Spinal cord (tissue), 10 donors: ENCODE results near the gene HIVEP1. TPM values are rescaled to one million over a fixed set of nuclear protein-coding genes. Genes with fewer than 3 reads are reported as not detected.

Source experiments
- DNase-seq, 6 donors: peaks; one replicate each; pipeline versions ENCODE4 v3.0.0 to v3.0.0-alpha.2; 2013 to 2015; ENCODE audit warnings: low spot score in 6 of 6, low read depth in 4 of 6
- H3K27ac ChIP-seq: one replicate; pipeline ENCODE4 v1.5.1; 2013; ENCODE audit warnings: low read depth, low read length, control low read depth
- H3K27me3 ChIP-seq: one replicate; pipeline ENCODE4 v1.6.1; 2013; ENCODE audit warnings: low read length; ENCODE audit not compliant: control insufficient read depth, insufficient read depth
- H3K36me3 ChIP-seq: one replicate; pipeline ENCODE4 v1.6.1; 2013; ENCODE audit warnings: low read length; ENCODE audit not compliant: control insufficient read depth, insufficient read depth
- H3K4me1 ChIP-seq: one replicate; pipeline ENCODE4 v1.6.1; 2013; ENCODE audit warnings: low read length; ENCODE audit not compliant: control insufficient read depth, insufficient read depth
- H3K4me3 ChIP-seq: one replicate; pipeline ENCODE4 v1.5.1; 2013; ENCODE audit warnings: low read depth, low read length, control low read depth
- H3K9me3 ChIP-seq: one replicate; pipeline ENCODE4 v1.6.1; 2013; ENCODE audit warnings: low read length; ENCODE audit not compliant: control insufficient read depth, insufficient read depth
- WGBS: methylation state at CpG from one replicate; pipeline ENCODE4 v1.1.5; 2013; ENCODE audit warnings: missing lambda C conversion rate; ENCODE audit not compliant: insufficient coverage; 5-methylcytosine and 5-hydroxymethylcytosine counted together
- polyA plus RNA-seq, 2 donors: library from polyadenylated mRNA; unstranded; fragments of 120-200 nt; gene quantifications; one replicate each; pipeline ENCODE4 v1.2.1, GENCODE V29; 2013; ENCODE audit not compliant: insufficient read length in 2 of 2
- total RNA-seq, 2 donors: library from RNA; depleted of rRNA in 1 of 2; stranded (reverse); fragments of 120-200 nt in 1 of 2; fragments of >200 nt in 1 of 2; gene quantifications; one replicate each; pipeline versions ENCODE4 v1.2.3 to v1.2.4, GENCODE V29; 2013 to 2014
- donor health status: healthy.

Gene HIVEP1
- total and polyA plus RNA-seq, 4 donors: 20.4 to 29.6 (median 22.5) TPM

DNA sequence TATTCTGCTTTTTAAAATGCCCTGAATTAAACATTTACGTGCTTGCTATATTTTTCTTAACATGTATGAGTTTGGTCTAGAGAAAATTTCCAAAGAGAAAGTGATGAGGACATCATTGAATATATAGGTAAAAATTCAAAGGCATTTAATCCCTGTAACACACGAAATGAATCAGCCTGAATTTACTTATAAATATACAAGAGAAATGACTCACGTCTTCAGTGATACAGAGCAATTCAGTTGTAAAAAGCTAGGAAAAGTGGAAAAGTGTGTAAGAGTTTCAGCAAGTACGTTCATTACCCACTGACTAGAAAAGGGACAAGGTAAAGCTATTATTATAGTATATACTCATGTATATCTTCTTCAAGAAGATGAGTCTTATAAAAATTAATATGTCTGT is 124.8 kb downstream of the HIVEP1 start:
- no peaks in the 10 kb centered on the region for H3K27me3 ChIP-seq
- no CpG with 5 or more reads among the region's 4 CpGs for WGBS
- no peak for DNase-seq

GRCh38 chr6:12137480-12137879 is 125.4 kb downstream of the HIVEP1 start:
- Histone ChIP-seq H3K36me3 (peaks cover 16% of the 10 kb centered on the region), H3K27ac (no peak overlapping the region), H3K4me1 (no peaks in the 10 kb centered on the region), H3K27me3 (no peaks in the 10 kb centered on the region), H3K4me3 (no peak overlapping the region), H3K9me3 (no peaks in the 10 kb centered on the region)
- peak in 2 of 6 donors; percentile 30 to 48 for DNase-seq
- WGBS: no CpG with 5 or more reads among the region's 1 CpG

More for the DNA sequence above, 124.8 kb downstream of the HIVEP1 start:
- Histone ChIP-seq H3K36me3 (peaks cover 16% of the 10 kb centered on the region), H3K9me3 (no peaks in the 10 kb centered on the region), H3K4me3 (no peak overlapping the region), H3K4me1 (no peaks in the 10 kb centered on the region), H3K27ac (no peak overlapping the region)

- no peak overlapping the region for H3K27ac ChIP-seq
- H3K36me3 ChIP-seq: peaks cover 16% of the 10 kb centered on the region
- no peaks in the 10 kb centered on the region for H3K4me1 ChIP-seq
- no peaks in the 10 kb centered on the region for H3K9me3 ChIP-seq
- DNase-seq: no peak
- 89% methylated on average over 1 of the region's 1 CpG for WGBS
- H3K4me3 ChIP-seq: no peak overlapping the region
- H3K27me3 ChIP-seq: no peaks in the 10 kb centered on the region
Measured at GRCh38 chr6:12138381-12138780, 126.3 kb downstream of the HIVEP1 start.

DNA sequence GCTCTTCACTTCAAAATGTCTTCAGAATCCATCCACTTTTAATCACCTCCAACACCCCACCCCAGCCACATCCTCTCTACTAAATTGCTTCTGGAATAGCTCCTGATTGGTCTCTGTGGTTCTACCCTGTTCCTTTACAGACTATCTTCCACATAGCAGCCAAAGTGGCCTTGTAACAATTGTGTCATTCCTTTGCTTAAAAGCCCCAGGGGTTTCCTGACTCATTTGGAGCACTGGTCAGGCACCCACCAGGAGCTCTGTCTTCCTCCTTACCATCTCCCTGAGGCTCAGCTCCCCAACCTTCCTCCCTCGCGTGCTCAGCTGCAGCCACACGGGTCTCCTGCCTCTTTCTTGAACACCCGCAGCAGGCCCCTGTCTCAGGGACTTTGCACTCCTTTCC is 126.8 kb downstream of the HIVEP1 start:
- 100% methylated on average over 4 of the region's 4 CpGs for WGBS
- no peaks in the 10 kb centered on the region for H3K27me3 ChIP-seq

GRCh38 chr6:12147557-12148316 is 135.6 kb downstream of the HIVEP1 start:
- no peak for DNase-seq
- no peak overlapping the region for H3K27ac ChIP-seq
- no peak overlapping the region for H3K4me3 ChIP-seq
- H3K9me3 ChIP-seq: no peaks in the 10 kb centered on the region
- no peaks in the 10 kb centered on the region for H3K36me3 ChIP-seq
- H3K4me1 ChIP-seq: peaks cover 3% of the 10 kb centered on the region
- 79% methylated on average over 3 of the region's 6 CpGs for WGBS
- H3K27me3 ChIP-seq: no peaks in the 10 kb centered on the region

More for the DNA sequence above, 126.8 kb downstream of the HIVEP1 start:
- no peak overlapping the region for H3K27ac ChIP-seq
- no peak overlapping the region for H3K4me3 ChIP-seq
- H3K9me3 ChIP-seq: no peaks in the 10 kb centered on the region
- H3K36me3 ChIP-seq: peaks cover 16% of the 10 kb centered on the region
- H3K4me1 ChIP-seq: no peaks in the 10 kb centered on the region
- no peak for DNase-seq

DNA sequence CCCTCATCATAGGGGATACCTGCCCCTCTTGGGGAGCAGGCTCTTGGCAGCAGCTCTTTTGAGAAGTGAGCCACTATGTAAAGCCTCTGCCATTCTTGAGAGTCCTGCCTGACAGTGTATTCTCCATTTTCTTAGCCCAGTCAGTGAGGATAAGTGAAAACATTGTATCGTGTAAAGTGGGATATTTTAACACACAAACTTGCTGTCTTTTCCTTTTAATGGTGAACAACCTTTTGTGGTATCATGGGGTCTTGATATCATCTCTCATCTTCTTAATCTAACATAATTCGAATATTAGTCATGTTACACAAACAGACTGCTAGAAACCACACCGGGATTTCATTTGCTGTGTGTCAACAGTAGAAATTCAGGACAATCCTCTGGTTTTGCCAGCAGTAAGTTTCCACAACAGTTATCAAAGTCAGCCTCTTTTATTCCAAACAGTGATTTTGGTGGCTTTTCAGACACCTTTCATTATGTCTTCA is 136.2 kb downstream of the HIVEP1 start:
- no peak for DNase-seq
- WGBS: 100% methylated on average over 2 of the region's 3 CpGs
- Histone ChIP-seq H3K4me1 (peaks cover 3% of the 10 kb centered on the region), H3K27ac (no peak overlapping the region), H3K9me3 (no peaks in the 10 kb centered on the region), H3K4me3 (no peak overlapping the region), H3K36me3 (no peaks in the 10 kb centered on the region), H3K27me3 (no peaks in the 10 kb centered on the region)

- H3K4me3 ChIP-seq: no peak overlapping the region
- H3K4me1 ChIP-seq: peaks cover 3% of the 10 kb centered on the region
- H3K9me3 ChIP-seq: no peaks in the 10 kb centered on the region
- no peaks in the 10 kb centered on the region for H3K36me3 ChIP-seq
- H3K27ac ChIP-seq: no peak overlapping the region
- DNase-seq: no peak
- WGBS: 50% methylated on average over 1 of the region's 4 CpGs
- no peaks in the 10 kb centered on the region for H3K27me3 ChIP-seq
Measured at GRCh38 chr6:12148841-12149240, 136.7 kb downstream of the HIVEP1 start.

DNA sequence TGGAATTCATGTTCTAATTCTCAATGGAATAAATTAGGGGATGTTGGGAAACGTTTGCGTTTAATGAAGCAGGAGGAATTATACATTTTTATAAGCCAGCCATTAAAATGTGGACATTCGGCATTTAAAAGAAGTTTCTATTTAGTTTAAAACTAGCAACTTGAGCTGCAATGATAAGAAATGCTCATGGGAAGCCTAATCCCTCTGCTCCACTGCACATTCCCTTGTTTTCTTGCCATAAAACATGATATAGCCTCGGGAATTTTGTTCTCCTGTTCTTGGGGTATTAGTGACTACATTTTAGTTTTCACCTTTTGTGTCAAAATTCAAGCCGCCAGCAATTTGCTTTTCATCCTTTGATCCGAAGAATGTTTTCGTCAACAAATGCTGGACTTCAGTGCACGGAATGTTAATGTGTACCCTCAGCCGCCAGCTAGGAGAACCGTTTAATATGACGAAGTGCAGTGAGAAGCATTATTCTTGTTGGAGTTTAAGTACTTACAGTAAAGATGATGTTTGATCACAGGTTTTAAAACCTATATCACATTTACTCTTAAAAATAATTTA is 137.9 kb downstream of the HIVEP1 start:
- DNase-seq: peak in 2 of 6 donors; percentile 23 to 33
- H3K4me1 ChIP-seq: peaks cover 3% of the 10 kb centered on the region
- H3K27me3 ChIP-seq: no peaks in the 10 kb centered on the region
- 50% methylated on average over 3 of the region's 11 CpGs for WGBS
- H3K27ac ChIP-seq: no peak overlapping the region
- H3K9me3 ChIP-seq: no peaks in the 10 kb centered on the region
- no peaks in the 10 kb centered on the region for H3K36me3 ChIP-seq
- no peak overlapping the region for H3K4me3 ChIP-seq

- DNase-seq: peak in 1 of 6 donors; percentile 45
- H3K9me3 ChIP-seq: peaks cover 1% of the 10 kb centered on the region
- H3K4me1 ChIP-seq: peaks cover 3% of the 10 kb centered on the region
- H3K27me3 ChIP-seq: no peaks in the 10 kb centered on the region
- no peaks in the 10 kb centered on the region for H3K36me3 ChIP-seq
- 50% methylated on average over 1 of the region's 7 CpGs for WGBS
- no peak overlapping the region for H3K27ac ChIP-seq
- H3K4me3 ChIP-seq: no peak overlapping the region
Measured at GRCh38 chr6:12150812-12151432, 138.8 kb downstream of the HIVEP1 start.
